HG03280 (cell line): Measurements from ENCODE around the gene DIP2C.
"Not testable (repeated sequence)": the region's sequence is repeated elsewhere in the genome, so short reads cannot be mapped to it uniquely, and the experiment has no call there.

Experiments used
- ATAC-seq: cut with Tn5 transposase; IDR thresholded peaks from one replicate; pipeline ENCODE4 v1.9.1; 2021; ENCODE audit warnings: mild to moderate bottlenecking, moderate library complexity; ENCODE audit not compliant: unreplicated experiment

Gene DIP2C

GRCh38 chr10:406976-407375 is 282.5 kb downstream of the DIP2C start:
- no peak for ATAC-seq

GRCh38 chr10:405648-406047 is 283.8 kb downstream of the DIP2C start:
- ATAC-seq, result no peak

GRCh38 chr10:404991-405390 is 284.5 kb downstream of the DIP2C start:
- ATAC-seq, result no peak

GRCh38 chr10:404346-404745 is 285.1 kb downstream of the DIP2C start:
- ATAC-seq, result no peak

GRCh38 chr10:398954-399353 is 290.5 kb downstream of the DIP2C start:
- ATAC-seq, result no peak

- no peak for ATAC-seq
These were observed 292.0 kb downstream of the DIP2C start for GRCh38 chr10:397321-398068.

GRCh38 chr10:396535-397220 is 292.8 kb downstream of the DIP2C start:
- ATAC-seq, result no peak

GRCh38 chr10:396107-396506 is 293.4 kb downstream of the DIP2C start:
- no peak for ATAC-seq

- ATAC-seq, result no peak
These were observed 293.8 kb downstream of the DIP2C start for GRCh38 chr10:395665-396064.

- ATAC-seq, result not testable (repeated sequence)
These were observed 294.9 kb downstream of the DIP2C start for GRCh38 chr10:394439-395101.

GRCh38 chr10:393787-394438 is 295.6 kb downstream of the DIP2C start:
- no peak for ATAC-seq

GRCh38 chr10:393106-393745 is 296.2 kb downstream of the DIP2C start:
- no peak for ATAC-seq

GRCh38 chr10:392705-393037 is 296.8 kb downstream of the DIP2C start:
- ATAC-seq, result no peak

- no peak for ATAC-seq
These were observed 297.4 kb downstream of the DIP2C start for GRCh38 chr10:391847-392704.

- no peak for ATAC-seq
These were observed 298.2 kb downstream of the DIP2C start for GRCh38 chr10:391305-391704.

GRCh38 chr10:390449-391100 is 298.9 kb downstream of the DIP2C start:
- no peak for ATAC-seq

- ATAC-seq, result no peak
These were observed 299.5 kb downstream of the DIP2C start for GRCh38 chr10:389836-390448.

- ATAC-seq, result no peak
These were observed 300.1 kb downstream of the DIP2C start for GRCh38 chr10:389261-389790.

- ATAC-seq, result no peak
These were observed 300.8 kb downstream of the DIP2C start for GRCh38 chr10:388661-389045.
